ENCODE measurements around the gene ANKRD24.
"Not testable (repeated sequence)": the region's sequence is repeated elsewhere in the genome, so short reads cannot be mapped to it uniquely, and the experiment has no call there.

Gene ANKRD24

DNA sequence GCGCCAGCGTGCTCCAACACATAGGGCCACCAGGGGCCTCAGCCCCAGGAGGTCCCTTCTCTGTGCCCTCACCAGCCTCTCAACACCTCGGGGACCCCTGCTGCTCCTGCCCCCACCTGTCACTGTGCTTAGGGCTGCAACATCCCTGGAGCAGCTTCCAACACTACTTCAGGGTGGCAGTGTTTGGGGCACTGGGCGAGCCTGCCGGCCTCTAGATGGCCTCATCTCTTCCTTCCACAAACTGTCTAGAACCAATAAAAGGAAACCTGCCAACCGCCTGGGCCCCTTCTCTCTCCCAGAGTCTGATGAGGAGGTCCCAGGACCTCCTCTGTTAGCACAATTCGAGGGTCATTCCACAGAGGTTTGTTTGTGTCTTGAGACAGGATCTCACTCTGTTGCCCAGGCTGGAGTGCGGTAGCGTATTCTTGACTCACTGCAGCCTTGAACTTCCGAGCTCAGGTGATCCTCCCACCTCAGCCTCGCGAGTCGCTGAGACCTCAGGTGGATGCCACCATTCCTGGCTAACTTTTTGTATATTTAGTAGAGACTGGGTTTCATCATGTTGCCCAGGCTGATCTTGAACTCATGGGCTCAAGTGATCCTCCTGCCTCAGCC lies 86.4 kb downstream of the ANKRD24 start:
- no peak for DNase-seq

DNA sequence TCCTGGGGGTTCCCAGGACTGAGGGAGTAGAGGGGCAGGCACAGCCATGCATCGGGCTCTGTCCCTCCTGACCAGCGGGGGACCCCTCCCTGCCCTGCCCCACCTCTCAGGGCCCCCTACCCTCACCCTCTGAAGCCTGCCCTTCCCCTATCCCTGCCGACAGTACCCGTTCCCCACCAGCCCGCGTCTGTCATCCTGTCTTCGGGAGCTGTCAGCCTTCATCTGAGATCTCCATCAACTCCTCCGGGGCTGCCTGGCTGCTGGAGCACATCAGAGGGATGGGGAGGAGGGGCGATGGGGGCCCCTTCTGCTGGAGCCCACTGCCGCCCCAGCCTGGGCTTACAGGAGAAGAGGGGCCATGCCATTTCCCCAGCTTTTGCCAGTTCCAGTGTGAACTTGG lies 90.4 kb downstream of the ANKRD24 start:
- no peak for DNase-seq

DNA sequence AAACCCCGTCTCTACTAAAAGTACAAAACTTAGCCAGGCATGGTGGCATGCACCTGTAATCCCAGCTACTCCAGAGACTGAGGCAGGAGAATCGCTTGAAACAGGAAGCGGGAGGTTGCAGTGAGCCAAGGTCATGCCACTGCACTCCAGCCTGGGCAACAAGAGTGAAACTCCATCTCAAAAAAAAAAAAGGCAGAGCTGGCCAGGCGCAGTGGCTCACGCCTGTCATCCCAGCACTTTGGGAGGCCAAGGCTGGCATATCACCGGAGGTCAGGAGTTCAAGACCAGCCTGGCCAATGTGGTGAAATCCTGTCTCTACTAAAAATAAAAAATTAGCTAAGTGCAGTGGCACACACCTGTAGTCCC lies 91.8 kb downstream of the ANKRD24 start:
- not testable (repeated sequence) for DNase-seq

Measured in right kidney (tissue), 1 donor.